ENCODE measurements around the gene SLC38A1. TPM values are rescaled to one million over a fixed set of nuclear protein-coding genes. Genes with fewer than 3 reads are reported as not detected.

SLC38A1 gene
- total RNA-seq, 1 donor from 2014 or later = 58.5 TPM

GRCh38 chr12:46208370-46208769 lies 60.5 kb downstream of the SLC38A1 start:
- Histone ChIP-seq H3K4me1 (peaks cover 13% of the 10 kb centered on the region), H3K4me3 (no peak overlapping the region), H3K36me3 (peaks cover 17% of the 10 kb centered on the region), H3K27ac (no peak overlapping the region), H3K9me3 (no peaks in the 10 kb centered on the region), H3K27me3 (no peaks in the 10 kb centered on the region)
- no peak for TF ChIP-seq CTCF (IDR thresholded peaks at IDR 0.05)
- intact Hi-C loops (cut with DNase I) = no loop called here
- ATAC-seq (peak; percentile 73), DNase-seq (no peak)

- no peak for DNase-seq
- no peak for ATAC-seq
- H3K27ac ChIP-seq = no peak overlapping the region
- H3K9me3 ChIP-seq = no peaks in the 10 kb centered on the region
- no peaks in the 10 kb centered on the region for H3K27me3 ChIP-seq
- TF ChIP-seq CTCF (IDR thresholded peaks at IDR 0.05) = no peak
- no peak overlapping the region for H3K4me3 ChIP-seq
- peaks cover 13% of the 10 kb centered on the region for H3K4me1 ChIP-seq
- peaks cover 24% of the 10 kb centered on the region for H3K36me3 ChIP-seq
- intact Hi-C loops (cut with DNase I) = no loop called here
Measured at GRCh38 chr12:46207644-46208043, 61.2 kb downstream of the SLC38A1 start.

- Histone ChIP-seq H3K9me3 (no peaks in the 10 kb centered on the region), H3K27me3 (no peaks in the 10 kb centered on the region), H3K4me1 (peaks cover 13% of the 10 kb centered on the region), H3K36me3 (peaks cover 33% of the 10 kb centered on the region), H3K27ac (no peak overlapping the region), H3K4me3 (no peak overlapping the region)
- no peak for TF ChIP-seq CTCF (IDR thresholded peaks at IDR 0.05)
- DNase-seq (no peak), ATAC-seq (no peak)
- intact Hi-C loops (cut with DNase I) = no loop called here
Measured at GRCh38 chr12:46206471-46206870, 62.4 kb downstream of the SLC38A1 start.

GRCh38 chr12:46205294-46205693 lies 63.5 kb downstream of the SLC38A1 start:
- intact Hi-C loops (cut with DNase I) = no loop called here

GRCh38 chr12:46201284-46201789 lies 67.5 kb downstream of the SLC38A1 start:
- H3K9me3 ChIP-seq = no peaks in the 10 kb centered on the region
- H3K4me3 ChIP-seq = no peak overlapping the region
- H3K36me3 ChIP-seq = peaks cover 65% of the 10 kb centered on the region
- intact Hi-C loops (cut with DNase I) = no loop called here
- no peak for TF ChIP-seq CTCF (IDR thresholded peaks at IDR 0.05)
- H3K27me3 ChIP-seq = no peaks in the 10 kb centered on the region
- H3K4me1 ChIP-seq = no peaks in the 10 kb centered on the region
- DNase-seq = no peak
- no peak overlapping the region for H3K27ac ChIP-seq
- ATAC-seq = no peak

More at GRCh38 chr12:46205294-46205693, 63.5 kb downstream of the SLC38A1 start:
- Histone ChIP-seq H3K9me3 (no peaks in the 10 kb centered on the region), H3K27ac (no peak overlapping the region), H3K4me1 (peaks cover 13% of the 10 kb centered on the region), H3K36me3 (peaks cover 42% of the 10 kb centered on the region), H3K27me3 (no peaks in the 10 kb centered on the region), H3K4me3 (no peak overlapping the region)
- DNase-seq = no peak
- no peak for ATAC-seq
- TF ChIP-seq CTCF (IDR thresholded peaks at IDR 0.05) = no peak

- peaks cover 71% of the 10 kb centered on the region for H3K36me3 ChIP-seq
- intact Hi-C loops (cut with DNase I) = no loop called here
Measured at GRCh38 chr12:46200551-46200950, 68.3 kb downstream of the SLC38A1 start.

More at GRCh38 chr12:46200551-46200950, 68.3 kb downstream of the SLC38A1 start:
- Histone ChIP-seq H3K27me3 (no peaks in the 10 kb centered on the region), H3K4me1 (no peaks in the 10 kb centered on the region), H3K4me3 (no peak overlapping the region), H3K9me3 (no peaks in the 10 kb centered on the region), H3K27ac (no peak overlapping the region)
- DNase-seq (no peak), ATAC-seq (no peak)
- TF ChIP-seq CTCF (IDR thresholded peaks at IDR 0.05) = no peak
